ENCODE results near the gene CBX2.

GRCh38 chr17:79748295-79749099, 29.5 kb upstream of the CBX2 start:
- TF ChIP-seq CTCF (IDR thresholded peaks at IDR 0.05; ENCODE audit: low read depth, low read length, poor library complexity, severe bottlenecking) (no peak), EZH2phosphoT487 (IDR thresholded peaks at IDR 0.05; ENCODE audit: borderline replicate concordance, low read length) (no peak)

All from DOHH2 (cell line).